Smooth muscle cell of the brain vasculature (primary cell): ENCODE data around the gene CACNA1B.
"Not testable (repeated sequence)": the region's sequence is repeated elsewhere in the genome, so short reads cannot be mapped to it uniquely, and the experiment has no call there.

Source experiments
- DNase-seq: peaks from one replicate; pipeline ENCODE4 v3.0.0-alpha.2; 2012; ENCODE audit warnings: low read depth, low spot score

The CACNA1B gene

GRCh38 chr9:137885121-137885520, 7.5 kb downstream of the CACNA1B start:
- DNase-seq: not testable (repeated sequence)

DNA sequence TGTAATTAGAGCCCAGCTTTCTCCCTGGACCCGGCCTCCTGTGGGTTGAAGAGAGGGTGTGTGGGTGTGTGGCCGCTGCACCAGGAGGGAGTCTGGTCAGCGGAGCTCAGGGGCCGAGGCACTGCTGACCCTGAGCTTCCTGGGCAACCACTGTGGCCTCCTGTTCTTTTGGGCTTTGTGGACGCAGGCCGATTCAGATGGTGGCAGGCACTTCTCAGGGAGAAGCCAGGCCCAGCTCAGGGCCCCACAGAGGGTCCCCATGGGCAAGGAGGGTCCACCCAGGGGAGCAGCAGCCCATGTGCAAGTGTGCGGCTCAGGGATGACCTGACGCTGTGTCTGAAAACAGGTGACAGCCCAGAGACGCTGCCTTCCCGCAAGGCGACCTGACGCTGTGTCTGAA, 11.0 kb downstream of the CACNA1B start:
- DNase-seq: not testable (repeated sequence)

- not testable (repeated sequence) for DNase-seq
Observed at GRCh38 chr9:137889966-137890365, 12.4 kb downstream of the CACNA1B start.

DNA sequence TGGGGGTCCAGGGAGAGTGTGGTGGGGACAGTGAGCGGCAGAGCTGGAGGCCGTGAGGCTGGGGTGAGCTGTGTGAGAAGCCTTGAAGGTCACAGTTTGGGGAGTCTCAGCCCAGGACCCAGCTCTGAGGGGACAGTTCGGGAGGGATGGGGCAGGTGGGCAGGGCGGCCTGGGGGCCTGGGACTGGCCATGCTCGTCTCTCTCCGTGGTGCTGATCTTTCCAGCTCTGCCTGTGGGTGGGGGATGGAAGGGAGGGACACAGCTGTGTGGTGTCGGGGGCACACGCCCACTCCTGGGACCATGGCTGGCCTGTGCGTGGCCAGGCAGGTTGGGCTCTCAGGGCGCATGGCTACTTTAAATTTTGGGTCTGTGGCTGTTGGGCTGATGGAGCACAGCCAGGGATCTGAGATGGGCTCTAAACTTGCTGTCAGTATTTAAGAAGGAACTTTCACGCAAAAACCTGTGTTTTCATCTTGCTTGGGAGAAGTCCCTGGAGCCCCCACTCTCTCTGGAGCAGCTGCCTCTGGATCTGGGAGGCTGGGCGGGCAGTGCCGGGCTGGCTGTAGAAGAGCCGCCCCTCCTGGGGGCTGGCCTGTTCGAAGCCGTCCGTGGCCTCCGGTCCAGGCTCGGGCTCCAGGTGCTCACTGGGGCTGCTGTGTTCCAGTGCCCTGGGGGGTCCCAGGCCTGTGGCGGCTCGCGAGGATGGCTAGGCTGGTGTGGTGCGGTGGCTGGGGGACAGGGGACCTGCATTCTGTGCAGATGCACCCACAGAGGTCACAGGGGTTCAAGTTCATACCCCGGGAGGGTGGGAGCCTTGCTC, 13.4 kb downstream of the CACNA1B start:
- DNase-seq: not testable (repeated sequence)

GRCh38 chr9:137891588-137892423, 14.2 kb downstream of the CACNA1B start:
- no peak for DNase-seq

DNA sequence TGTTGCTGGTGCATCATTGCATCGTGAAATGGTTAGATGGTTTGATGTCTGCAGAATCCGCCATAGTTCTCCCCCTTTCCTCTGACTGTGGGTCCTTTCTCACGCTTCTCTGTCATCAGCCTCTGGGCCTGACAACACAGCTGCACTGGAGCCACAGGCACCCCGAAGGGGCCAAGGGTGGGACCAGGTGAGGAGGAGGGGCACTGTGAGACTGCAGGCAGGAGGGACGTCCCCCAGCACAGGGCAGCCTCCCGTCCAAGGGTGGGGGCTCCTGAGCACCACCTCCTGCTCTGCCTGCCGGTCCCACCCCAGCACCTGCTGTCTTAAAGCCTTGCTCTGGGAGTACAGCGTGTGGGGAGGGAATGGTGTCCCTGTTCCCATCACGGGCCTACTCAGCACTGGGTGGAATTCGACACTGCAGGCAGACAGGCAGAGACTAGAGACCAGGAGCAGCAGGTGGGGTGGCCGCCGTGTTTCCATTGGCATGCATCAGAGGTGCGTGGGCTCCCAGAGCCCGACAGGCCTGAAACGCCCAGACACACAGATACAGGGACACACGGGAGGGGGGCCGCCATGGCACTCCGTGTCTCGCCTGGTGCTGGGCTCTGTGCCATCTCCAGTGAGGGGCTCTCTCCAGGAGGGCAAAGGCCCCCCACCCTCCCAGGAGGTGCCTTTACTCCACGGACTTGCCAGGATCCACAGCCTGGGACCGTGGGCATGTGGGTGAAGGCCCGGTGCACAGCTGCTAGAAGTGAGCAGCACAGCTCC, 15.0 kb downstream of the CACNA1B start:
- DNase-seq: no peak

DNA sequence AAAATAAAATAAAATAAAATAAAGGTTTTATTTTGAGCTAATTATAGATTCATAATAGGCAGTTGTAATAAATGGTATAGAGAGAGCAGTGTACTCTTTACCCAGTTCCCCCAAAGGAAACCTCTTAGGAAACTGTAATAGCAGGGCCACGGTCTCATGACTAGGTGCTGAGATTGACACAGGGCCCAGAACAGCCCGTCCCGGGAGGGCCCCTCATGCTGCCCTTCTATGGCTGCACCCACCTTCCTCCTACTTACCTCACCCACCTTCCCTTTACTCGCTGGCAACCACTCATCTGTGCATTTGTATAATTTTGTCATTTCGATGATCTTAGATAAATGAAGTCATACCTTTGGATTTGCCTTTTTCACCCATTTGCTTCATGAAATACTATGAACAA, 16.1 kb downstream of the CACNA1B start:
- no peak for DNase-seq

DNA sequence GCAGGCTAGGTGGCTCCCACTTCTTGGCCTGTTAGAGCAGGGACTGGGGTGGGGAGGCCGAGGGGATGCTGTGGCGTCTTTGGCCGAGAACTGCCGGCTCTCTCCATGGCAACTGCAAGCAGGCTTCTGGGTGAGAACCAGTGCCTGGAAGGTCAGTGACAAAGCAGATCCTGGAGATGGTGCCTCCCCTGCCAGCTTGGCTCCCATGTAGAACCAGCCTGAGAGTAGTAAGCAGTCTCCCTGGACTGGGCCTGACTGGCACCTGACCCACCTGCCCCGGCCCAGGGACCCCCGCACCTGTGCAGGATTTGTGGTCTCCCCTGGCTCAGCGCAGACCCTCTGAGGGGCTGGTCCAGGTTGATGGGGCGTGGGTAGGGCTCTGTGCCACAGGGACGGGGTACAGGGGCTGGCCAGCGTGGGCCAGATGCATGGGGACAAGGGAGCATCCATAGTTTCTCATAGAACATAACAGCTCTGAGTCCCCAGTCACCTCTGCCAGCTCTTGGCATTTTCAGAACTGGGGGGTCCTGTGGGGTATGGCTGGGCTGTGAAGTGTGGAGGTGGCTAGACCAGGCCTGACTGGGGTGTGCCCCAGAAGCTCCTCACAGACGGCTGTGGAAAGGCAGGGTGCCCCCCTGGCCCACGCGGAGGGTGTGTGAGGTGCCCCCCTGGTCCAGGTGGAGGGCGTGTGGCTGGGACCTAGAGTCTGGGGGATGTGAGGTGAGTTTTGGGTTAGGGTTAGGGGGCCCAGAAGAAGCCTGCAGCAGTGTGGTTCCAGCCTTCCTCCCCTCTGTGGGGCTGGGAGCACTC, 22.2 kb downstream of the CACNA1B start:
- DNase-seq: no peak

DNA sequence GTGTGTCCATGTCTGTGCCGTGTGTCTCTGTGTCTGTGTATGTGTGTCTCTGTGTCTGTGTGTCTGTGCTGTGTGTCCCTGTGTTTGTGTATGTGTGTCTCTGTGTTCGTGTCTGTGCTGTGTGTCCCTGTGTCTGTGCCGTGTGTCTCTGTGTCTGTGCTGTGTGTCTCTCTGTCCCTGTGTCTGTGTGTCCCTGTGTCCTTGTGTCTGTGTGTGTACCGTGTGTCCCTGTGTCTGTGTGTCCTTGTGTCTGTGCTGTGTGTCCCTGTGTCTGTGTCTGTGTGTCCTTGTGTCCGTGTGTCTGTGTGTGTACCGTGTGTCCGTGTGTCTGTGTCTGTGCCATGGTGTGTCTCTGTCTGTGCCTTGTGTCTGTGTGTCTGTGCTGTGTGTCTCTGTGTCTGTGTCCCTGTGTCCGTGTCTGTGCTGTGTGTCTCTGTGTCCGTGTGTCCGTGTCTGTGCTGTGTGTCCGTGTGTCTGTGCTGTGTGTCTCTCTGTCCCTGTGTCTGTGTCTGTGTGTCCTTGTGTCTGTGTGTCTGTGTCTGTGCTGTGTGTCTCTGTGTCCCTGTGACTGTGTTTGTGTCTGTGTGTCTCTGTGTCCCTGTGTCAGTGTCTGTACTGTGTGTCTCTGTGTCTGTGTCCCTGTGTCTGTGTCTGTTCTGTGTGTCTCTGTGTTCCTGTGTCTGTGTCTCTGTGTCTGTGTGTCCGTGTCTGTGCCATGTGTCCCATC, 23.2 kb downstream of the CACNA1B start:
- no peak for DNase-seq

DNA sequence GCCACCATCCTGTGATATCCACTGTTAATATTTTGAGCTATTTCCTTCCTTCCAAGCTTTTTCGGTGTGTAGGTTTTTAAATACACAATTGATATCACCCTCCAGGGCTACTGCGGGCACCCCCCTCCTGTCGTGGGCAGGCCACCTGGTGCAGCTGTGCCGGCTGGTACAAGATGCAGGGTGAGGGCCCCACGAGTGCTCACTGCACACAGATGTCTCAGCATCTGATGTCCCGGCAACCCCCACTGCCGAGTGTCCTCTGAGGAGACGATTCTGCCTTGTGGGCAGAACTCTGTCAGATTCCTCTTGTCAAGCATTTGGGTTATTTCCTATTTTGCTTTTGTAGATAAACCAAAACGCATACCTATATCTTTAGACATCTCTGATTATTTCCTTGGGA, 25.1 kb downstream of the CACNA1B start:
- DNase-seq: no peak

- DNase-seq: no peak
Observed at GRCh38 chr9:137905740-137906139, 28.2 kb downstream of the CACNA1B start.

DNA sequence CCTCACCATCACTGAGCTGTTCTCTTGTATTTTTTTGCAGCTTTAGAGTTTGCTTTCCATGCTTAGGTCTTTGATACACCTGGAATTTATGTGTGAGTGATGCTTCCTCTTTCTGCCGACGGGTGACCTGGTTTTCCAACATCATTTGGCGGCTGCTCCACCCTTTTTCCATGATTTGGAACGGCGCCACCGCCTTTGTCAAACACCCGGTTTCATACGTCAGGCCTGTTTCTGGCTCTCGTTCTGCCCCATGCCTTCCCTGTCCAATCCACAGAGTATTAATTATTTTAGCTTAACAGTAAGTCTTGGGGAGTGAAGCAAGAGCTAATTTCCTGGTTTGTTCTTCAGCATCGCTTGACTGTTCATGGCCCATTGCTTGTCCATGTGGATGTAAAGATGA, 30.2 kb downstream of the CACNA1B start:
- DNase-seq: no peak

- no peak for DNase-seq
Observed at GRCh38 chr9:137912671-137913070, 35.1 kb downstream of the CACNA1B start.

GRCh38 chr9:137913132-137913531, 35.5 kb downstream of the CACNA1B start:
- no peak for DNase-seq

GRCh38 chr9:137913771-137914767, 36.5 kb downstream of the CACNA1B start:
- DNase-seq: no peak

- DNase-seq: no peak
Observed at GRCh38 chr9:137916540-137916939, 39.0 kb downstream of the CACNA1B start.

- no peak for DNase-seq
Observed at GRCh38 chr9:137917116-137917515, 39.5 kb downstream of the CACNA1B start.

DNA sequence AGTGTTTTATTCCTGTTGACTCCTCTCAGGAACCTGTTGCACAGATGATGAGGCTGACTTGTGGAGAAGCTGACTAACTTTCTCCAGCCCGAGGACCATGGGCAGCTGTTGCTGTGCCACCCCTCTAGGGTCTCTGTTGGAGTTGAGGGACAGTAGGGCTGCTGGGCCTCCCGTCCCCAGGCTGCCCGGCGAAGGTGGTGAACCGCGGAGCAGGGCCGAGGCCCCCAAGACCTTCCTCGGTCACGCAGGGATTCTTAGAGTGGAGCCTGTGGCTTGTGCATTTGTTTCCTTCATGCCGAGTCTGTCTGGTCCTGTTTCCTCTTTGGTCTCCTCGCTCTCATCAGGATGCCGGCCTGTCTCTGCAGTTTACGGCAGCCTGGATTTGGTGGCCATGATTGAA, 40.2 kb downstream of the CACNA1B start:
- DNase-seq: no peak
